Hypothalamus (tissue), 51 donors: ENCODE results near the gene PDE3B.
"Not testable (repeated sequence)": the region's sequence is repeated elsewhere in the genome, so short reads cannot be mapped to it uniquely, and the experiment has no call there.

Source experiments
- DNase-seq, 51 donors: peaks; one replicate each; lab custom pipeline; 2025; lab: John Stamatoyannopoulos, UW

Gene PDE3B

DNA sequence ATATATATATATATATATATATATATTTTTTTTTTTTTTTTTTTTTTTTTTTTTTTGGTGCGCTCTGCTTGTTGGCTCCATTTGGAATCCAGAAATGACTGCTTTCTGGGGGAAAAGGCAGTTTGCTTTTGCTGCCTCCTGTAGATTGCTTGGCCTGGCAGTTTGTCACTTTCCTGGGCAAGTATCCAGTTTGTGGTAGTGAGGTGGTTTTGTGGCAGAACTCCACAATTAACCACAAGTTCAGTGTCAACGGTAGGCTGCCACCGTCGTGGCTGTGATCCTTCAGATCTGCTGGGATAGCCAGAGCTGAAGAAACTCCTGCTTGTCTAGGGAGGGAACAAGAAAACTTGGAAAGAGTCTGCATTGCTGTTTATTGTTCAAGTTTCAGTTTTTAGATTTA is 5.0 kb upstream of the PDE3B start:
- DNase-seq: no peak

DNA sequence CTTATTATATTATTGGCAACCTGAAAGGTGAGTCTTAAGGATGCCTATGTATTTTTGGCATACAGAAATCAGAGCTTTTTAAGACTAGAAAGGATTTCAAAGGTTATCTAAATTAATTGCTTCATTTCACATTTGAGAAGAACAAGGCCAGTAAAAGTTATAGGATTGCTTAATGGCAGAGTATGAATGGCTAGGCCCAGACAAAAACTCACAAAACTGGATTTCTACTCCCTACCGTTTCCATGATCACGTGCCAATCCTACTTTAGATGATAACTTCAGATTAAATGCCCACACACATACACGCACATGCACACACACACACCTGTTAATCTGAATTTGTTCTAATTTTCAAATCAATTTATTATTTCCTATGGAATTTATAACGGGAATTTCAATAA is 1.8 kb upstream of the PDE3B start:
- no peak for DNase-seq

DNA sequence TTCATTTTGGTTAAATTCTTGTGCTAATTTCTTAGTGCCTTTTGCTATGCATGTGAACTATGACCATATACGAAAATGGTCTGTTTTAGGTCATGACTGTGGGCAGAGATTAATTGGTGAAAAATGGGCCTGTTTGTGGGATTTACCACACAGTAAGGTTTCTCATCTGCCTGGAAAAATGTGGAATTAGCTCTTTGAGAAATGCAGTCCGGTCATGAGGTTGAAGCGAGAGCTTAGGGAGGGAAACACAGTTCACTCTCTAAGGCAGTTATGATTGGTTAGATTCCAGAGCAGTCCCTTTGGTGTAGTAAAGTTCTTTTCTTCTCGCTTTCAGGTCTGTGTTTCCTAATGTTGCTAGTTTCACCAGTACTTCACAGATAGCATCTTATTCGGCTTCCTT is 1.2 kb upstream of the PDE3B start:
- DNase-seq: no peak

DNA sequence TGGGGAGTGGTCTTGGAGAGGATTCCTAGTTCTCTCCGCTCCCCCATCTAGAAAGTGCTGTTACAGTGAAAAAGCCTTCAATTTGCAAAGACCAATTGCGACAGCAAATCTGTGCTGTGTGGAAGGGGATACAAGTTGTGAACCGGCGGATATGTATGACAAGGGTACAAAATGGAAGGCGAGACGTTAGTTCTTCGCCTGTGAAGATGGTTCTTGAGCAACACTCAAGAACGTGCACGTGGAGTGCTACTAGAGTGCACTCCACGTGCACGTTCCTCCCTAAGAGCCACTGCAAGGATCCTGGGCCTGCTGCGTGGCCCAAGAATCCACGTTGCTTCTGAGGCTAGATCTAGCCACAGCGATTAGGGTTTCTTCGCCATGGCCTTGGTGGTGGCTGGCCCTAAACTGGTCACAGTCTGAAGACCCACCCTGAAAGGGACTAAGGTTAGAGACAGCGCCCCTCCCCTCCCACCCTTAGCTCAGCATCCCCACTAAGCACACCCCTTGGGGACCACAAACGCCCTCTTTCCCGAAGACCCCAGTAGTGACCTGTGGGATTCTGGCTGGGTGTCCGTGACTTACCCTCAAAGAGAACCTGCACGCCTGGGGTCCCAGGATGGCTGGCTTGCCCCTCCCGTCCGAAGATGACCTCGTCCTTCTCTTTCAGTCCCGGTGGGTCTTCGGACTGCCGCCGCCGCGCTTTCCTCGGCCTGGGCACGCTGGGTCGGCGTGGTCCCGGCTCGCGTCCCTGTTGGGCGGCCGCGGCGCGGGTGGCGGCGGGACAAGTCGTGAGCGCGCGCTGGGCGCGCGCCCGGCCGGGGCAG is 519 bp upstream of the PDE3B start:
- DNase-seq: peak in 2 of 51 donors; percentile 27 to 59

DNA sequence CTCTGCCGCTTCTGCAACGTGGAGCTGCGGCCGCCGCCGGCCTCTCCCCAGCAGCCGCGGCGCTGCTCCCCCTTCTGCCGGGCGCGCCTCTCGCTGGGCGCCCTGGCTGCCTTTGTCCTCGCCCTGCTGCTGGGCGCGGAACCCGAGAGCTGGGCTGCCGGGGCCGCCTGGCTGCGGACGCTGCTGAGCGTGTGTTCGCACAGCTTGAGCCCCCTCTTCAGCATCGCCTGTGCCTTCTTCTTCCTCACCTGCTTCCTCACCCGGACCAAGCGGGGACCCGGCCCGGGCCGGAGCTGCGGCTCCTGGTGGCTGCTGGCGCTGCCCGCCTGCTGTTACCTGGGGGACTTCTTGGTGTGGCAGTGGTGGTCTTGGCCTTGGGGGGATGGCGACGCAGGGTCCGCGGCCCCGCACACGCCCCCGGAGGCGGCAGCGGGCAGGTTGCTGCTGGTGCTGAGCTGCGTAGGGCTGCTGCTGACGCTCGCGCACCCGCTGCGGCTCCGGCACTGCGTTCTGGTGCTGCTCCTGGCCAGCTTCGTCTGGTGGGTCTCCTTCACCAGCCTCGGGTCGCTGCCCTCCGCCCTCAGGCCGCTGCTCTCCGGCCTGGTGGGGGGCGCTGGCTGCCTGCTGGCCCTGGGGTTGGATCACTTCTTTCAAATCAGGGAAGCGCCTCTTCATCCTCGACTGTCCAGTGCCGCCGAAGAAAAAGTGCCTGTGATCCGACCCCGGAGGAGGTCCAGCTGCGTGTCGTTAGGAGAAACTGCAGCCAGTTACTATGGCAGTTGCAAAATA is 816 bp downstream of the PDE3B start:
- peak in 27 of 51 donors; percentile 9 to 65 (median 34) for DNase-seq

DNA sequence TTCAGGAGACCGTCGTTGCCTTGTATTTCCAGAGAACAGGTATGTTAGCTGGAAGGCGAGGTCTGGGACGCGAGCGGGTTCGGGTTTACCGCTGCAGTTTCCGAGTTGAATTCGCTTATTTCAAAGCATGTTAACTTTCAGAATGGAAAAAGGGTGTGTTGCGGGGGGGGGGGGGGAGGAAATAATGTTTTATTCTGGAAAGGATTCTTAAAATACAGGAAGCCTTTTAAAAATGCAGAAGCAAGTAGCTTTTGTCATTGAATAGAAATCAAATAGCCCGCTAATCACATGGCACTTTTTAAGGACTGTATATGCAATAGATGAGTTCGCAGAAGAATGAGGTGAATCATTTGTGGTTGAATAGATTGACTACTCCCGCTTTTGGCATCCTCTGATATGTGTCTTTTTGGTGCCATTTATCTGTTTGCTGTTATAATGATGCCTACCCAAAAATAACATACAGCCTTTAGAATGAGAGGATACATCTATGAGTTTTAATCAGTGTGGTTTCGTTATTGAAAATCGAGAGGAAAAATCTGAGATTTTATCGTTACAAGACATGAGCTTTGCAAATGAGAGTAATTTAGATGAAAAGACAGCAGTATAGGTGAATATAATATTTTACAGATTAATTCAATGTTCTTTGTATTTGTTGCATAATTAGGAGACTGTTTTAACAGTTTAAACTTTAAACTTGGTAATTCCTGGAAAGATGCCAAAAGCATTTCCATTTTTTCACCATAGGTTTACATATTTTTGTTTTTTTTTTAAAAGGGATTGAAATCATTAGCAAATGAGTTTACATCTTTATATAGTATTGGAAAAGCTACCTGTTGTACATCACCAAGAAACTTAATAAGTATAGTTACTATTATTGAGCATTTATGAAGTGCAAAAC is 1.7 kb downstream of the PDE3B start:
- DNase-seq: no peak

DNA sequence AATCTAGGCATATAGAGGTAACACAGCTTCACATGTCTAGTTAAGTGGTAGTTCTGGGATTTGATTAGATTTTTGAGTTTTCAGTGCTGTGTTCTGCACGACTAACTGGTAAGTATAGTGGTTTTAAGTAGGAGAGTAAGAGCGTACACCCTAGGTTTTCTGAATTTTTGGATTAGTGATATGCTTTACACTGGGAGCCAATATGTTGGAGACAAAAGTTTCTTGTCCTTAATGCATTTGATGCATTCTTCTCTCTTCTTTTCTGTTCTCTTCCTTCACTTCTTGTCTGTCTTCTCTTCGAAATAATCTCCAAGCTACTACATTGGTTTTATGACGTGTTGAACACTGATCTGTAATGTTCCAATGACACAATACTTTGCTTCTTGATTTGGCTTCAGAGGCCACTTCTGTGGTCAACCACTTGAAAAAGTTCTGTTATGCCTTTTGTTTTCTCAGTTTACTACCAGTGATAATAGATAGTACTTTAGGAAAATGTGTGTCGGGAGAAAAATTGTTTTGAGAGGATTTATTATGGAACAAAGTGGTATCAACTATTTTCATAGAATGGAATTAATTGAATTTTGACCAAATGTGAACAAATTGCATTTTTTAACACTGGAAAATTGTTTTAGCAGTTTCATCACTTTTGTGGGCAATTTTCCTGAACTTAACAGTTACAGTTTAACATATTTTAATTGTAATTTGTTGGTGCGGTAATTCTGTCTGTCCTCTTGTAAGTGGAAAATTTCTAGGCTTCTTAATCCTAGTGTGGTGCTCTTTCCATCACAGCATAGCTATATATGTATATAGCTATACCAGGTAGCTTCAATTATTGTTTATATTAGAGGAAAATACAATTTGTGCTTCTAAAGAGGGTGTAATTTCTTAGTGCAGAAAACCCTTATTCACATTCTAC is 2.6 kb downstream of the PDE3B start:
- DNase-seq: no peak

DNA sequence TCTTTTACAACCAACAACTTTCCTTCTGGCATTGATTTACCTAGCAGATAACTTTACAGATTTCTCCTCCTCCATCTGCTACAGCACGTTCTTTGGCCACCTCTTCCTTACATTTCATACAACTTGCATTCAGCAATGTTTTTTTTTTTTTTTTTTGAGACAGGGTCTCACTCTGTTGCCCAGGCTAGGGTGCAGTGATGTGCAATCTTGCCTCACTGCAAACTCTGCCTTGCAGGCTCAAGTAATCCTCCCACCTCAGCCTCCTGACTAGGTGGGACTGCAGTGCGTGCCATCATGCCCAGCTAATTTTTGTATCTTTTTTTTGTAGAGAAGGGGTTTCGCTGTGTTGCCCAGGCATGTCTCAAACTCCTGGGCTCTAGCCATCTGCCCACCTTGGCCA is 6.5 kb downstream of the PDE3B start:
- DNase-seq: no peak

DNA sequence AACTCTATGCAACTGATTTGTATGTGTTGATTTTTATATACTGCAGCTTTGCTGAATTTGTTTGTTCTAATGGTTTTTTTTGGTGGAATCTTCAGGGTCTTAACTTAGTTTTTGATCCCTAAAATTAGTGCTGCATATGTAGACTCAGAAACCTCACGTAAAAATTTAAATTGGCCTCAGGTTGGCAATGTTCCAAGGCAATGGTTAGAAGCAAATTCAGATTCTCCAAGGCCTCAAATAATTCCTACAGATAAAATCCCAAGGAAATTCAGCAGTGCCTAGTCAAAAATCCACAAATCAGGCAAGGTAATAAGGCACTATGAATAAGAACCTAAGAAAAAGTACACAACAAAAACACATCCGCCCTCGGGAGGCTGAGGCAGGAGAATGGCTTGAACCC is 9.5 kb downstream of the PDE3B start:
- no peak for DNase-seq

DNA sequence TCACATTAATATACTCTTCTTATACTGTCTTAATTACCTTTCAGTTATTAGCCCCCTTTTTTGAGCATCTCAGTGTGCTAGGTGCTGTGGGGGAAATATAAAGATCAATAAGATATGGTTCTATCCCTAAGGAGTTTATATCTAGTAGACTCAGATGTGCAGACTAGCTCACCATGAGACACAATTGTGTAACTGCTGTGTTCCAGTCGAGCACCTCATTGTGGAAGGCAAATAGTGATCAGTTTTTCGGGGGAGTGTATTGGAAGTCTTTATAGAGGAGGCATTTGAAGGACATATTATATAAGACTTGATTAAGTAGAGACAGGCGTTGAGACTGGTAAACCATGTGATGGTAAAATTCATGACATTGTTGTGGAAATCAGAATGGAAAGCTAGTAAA is 11.8 kb downstream of the PDE3B start:
- no peak for DNase-seq

DNA sequence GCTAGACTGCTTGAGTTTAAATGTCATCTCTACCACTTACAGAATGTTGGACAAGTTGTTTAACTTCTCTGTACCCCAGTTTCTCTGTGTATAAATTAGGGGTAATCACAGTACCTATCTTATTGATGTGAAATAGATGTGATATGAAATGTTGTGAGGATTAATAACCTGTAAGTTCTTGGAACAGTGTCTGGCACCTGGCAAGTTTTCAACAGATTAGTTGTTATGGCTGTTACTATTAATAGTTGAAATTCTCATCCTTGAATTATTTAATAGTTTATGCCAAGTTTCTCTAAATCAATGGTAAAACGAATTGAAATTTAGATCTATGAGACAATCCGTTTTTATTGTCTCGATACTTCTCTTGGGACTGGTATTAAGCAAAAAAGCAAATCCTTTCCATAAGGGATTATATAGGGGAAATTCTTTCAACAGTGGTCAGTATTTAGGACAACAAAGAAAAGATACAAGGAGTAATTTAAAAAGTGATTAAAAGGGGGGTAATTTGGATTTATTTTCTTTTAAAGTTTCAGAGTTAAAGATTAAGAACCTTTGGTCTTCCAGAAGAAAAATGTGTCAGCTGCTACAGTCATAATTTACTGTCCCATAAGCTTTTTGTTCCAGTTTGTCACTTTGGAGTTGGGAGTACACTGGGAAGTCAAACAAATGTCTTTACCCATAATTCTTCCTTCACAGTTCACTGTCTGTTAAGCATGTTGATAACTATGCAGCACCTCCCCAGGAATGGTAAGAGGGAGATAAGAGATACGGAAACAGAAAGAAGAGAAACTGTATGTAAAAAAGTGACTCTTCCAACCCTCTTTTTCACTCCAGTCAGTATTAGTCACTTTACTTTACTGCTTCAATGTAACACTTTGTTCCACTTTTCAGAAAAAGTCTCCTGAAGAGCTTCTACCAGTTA is 13.2 kb downstream of the PDE3B start:
- no peak for DNase-seq

DNA sequence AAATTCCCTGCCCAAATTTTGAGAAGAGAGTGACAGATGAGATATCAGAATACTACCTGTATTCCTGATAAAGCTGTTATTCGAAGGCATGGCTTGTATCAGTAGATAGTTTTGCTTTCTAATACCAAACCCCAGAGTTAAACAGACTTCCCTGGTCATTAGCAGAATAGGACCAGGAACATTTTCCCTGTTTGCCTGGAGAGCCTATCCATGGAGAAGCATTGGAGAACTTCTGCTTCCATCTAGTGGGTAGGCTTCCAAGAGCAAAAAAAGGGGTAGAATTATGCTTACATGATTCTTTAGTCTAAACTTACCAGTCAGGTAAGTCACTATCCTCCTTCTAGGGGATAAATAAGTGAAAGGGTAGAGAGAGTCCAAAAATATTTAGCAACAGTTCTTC is 14.2 kb downstream of the PDE3B start:
- DNase-seq: no peak

DNA sequence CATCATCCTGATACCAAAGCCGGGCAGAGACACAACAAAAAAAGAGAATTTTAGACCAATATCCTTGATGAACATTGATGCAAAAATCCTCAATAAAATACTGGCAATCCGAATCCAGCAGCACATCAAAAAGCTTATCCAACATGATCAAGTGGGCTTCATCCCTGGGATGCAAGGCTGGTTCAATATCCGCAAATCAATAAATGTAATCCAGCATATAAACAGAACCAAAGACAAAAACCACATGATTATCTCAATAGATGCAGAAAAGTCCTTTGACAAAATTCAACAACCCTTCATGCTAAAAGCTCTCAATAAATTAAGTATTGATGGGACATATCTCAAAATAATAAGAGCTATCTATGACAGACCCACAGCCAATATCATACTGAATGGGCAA is 21.3 kb downstream of the PDE3B start:
- DNase-seq: not testable (repeated sequence)

DNA sequence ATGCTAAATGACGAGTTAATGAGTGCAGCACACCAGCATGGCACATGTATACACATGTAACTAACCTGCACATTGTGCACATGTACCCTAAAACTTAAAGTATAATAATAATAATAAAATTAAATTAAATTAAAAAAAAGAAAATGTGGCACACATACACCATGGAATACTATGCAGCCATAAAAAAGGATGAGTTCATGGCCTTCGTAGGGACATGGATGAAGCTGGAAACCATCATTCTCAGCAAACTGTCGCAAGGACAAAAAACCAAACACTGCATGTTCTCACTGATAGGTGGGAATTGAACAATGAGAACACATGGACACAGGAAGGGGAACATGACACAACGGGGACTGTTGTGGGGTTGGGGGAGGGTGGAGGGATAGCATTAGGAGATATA is 23.7 kb downstream of the PDE3B start:
- DNase-seq: not testable (repeated sequence)

DNA sequence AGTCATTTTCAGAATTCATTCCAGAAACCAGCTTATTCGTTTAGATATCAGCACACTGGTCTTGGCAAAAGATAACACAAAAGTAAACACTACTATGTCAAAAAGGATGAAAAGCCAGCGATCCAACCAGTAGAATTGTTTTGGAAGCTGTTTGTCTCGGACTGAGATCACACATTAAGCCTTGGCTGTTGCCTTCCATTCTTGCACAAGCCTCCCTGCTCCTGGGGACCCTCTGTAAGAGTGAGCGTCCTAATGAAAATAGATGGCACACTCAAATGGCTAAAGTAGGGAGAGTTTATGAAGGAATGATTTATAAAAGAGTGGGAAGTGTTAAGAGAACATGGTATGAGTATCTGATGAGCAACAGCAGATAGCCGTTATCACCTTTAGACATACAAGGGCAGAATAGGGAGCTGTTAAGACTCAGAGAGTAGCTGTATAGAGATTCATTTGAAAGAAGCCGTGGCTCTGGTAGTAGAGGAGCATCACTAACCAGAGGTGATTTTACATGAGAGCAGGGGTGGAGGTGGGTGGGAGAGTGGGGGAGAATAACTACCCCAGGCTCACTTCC is 25.2 kb downstream of the PDE3B start:
- DNase-seq: no peak

DNA sequence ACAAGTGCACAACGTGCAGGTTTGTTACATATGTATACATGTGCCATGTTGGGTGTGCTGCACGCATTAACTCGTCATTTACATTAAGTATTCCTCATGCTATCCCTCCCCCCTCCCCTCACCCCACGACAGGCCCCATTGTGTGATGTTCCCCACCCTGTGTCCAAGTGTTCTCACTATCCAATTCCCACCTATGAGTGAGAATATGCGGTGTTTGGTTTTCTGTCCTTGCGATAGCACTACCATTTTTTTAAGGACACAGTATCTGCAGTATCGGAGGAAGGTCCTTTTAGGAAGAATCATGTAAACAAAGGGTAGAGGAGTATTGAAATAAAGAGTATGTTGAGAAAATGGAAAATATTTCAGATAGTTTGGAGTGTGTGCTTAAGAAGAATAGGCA is 25.9 kb downstream of the PDE3B start:
- DNase-seq: no peak

DNA sequence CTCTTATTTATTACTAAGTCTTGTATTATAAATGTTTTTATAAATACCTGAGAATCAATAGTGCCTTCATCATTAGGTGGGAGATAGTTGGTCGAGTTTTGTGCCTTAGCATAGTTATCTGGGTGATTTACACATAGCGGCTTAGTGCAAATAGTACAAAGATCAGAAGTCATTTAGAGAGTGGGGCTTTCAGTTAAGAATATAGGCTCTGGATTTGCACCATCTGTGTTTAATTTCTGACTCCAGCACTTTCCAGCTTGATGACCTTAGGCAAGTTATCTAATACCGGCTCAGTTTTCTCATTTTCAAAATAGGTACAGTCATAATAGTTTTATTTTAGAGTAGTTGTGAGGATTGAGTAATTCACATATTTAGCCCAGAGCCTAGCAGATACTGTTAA is 26.4 kb downstream of the PDE3B start:
- no peak for DNase-seq

DNA sequence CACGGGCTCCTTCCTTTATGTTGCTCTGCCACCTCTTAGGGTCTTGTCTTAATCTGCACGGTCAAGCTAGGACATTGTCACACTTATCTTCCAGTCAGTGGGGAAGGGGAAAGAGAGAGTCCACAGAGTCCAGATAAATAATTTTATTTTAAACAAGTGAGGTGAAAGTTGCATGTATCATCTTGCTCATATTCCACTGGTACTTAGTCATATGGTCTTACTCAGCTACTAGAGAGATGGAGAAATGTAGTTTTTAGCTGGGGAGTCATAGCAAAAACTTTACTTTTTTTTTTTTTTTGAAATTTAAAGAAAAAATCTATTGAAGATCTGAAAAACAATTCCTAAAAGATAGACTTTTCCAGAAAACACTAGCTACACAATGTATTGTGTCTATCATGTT is 29.0 kb downstream of the PDE3B start:
- no peak for DNase-seq

DNA sequence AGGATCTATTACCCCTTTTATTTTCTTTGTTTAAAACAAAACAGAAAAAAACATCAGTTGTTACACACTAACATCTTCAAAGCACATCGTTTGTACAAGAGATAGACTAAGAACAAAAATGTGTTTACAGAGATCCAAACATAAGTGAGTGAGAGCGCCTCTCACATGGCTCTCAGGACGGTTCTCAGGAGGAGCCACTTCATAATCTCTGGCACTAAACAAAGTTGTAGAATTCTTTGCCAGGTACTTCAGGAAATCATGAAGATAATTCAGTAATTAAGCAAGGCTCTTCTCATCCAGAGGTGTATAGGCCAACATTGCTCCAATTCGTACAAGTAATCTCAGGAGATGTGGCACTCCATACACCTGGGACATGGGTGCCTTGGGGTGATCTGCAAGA is 29.8 kb downstream of the PDE3B start:
- DNase-seq: no peak
